ENCODE results near the gene CORO7.

DNA sequence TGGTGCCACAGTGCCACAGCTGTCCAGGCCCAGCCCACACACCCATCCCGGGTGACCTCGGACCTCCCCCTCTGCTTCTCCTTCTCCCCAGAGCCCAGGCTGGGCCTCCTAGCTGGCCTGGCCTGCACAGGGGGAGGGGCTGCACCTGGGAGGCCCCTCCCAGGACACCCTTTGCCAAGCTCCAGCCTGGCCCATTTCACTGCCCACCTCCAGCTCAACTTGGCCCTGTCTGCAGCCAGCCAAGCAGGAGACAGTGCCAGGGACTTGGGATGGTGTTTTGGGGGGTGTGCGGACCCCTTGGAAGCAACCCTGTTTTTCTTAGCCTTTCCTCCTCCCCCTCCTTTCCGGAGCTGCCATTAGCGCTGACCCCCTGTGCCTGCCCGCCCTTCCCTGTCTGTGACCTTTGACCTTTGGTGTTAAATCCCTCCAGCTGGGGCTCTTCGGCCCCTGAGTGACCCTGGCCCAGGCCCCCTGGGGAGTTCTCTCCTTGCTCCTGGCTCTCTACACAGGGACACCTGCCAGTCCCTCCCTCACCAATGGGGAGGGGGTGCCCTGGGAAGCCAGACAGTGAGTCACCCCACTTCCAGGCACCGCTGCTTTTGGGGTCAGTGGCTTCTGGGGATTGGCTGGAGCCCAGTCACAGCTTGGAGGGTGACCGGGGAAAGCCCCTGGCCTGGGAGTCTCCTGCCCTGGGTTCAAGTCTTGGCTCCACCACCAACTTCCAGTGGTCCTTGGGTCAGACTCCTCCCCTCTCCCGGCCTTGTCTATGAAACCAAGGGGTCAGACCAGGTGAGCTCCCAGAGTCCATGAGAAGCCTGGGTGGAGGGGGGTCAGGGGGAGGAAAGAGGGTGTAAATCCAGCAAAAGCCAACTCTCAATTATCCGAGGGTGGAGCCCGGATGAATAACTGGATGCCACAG lies 98.6 kb downstream of the CORO7 start:
- TF ChIP-seq, protein P1, sequence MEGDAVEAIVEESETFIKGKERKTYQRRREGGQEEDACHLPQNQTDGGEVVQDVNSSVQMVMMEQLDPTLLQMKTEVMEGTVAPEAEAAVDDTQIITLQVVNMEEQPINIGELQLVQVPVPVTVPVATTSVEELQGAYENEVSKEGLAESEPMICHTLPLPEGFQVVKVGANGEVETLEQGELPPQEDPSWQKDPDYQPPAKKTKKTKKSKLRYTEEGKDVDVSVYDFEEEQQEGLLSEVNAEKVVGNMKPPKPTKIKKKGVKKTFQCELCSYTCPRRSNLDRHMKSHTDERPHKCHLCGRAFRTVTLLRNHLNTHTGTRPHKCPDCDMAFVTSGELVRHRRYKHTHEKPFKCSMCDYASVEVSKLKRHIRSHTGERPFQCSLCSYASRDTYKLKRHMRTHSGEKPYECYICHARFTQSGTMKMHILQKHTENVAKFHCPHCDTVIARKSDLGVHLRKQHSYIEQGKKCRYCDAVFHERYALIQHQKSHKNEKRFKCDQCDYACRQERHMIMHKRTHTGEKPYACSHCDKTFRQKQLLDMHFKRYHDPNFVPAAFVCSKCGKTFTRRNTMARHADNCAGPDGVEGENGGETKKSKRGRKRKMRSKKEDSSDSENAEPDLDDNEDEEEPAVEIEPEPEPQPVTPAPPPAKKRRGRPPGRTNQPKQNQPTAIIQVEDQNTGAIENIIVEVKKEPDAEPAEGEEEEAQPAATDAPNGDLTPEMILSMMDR (IDR thresholded peaks at IDR 0.05): no peak
- TF ChIP-seq POLR2A (IDR thresholded peaks at IDR 0.05): no peak
